Measurements from ENCODE around the gene RAB8B.

RAB8B gene

DNA sequence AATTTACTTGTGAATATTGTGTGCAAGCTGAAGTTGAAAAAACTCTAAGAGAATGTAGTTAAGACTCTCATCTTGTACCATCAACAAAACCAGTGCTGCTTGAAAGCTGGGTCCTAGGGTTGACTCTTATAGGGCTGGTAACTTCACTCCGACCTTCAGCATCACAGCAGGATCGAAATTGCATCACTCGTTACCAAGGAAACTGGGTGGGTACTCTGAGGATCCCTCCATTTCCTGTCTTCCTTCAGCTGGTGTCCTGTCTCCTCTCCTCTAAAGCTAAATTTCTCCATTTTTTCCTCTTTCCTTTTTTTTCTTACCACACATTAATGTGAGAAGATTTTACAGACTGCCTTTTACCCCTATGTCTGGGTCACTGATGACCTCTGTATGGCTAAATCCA is 85.0 kb downstream of the RAB8B start:
- no peak for DNase-seq (ENCODE audit: low read depth in 2 of 2)

- DNase-seq (ENCODE audit: low read depth in 2 of 2), result no peak
Observed at GRCh38 chr15:63276342-63277037, 87.1 kb downstream of the RAB8B start.

GRCh38 chr15:63277038-63277892 is 87.9 kb downstream of the RAB8B start, which contains the start of gene APH1B:
Gene APH1B, plus strand, starts transcription at chr15:63277605. Its CDS starts 19 bp downstream, at chr15:63277624.
- DNase-seq (ENCODE audit: low read depth in 2 of 2), result peak; percentile 35 to 55

DNA sequence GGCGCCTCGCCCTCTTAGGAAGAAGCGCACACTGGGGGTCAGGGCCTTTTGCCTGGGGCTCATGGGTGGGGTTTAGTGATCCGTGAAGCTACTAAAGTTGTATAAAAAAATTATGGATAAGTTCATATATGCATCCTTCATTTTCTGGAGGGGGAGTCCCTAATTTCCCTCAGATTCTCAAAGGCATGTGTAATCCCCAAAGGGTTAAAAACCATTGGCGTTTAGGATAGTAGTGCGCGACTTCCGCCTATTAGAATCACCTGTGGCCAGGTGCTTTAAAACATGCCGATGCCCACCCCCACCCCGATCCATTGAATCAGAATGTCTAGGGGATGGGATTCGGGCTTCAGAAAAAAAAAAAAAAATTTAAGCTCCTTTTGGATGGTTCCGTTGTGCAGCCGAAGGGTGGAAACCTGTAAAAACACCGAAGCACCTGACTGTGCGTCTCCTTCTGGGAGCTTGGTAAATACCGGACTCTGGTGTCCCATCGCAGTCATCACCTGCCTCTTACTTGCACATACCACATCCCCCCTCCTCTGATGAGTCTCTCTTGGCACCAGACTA is 88.6 kb downstream of the RAB8B start:
- DNase-seq (ENCODE audit: low read depth in 2 of 2), result no peak

GRCh38 chr15:63283126-63283525 is 93.7 kb downstream of the RAB8B start:
- no peak for DNase-seq (ENCODE audit: low read depth in 2 of 2)

GRCh38 chr15:63284335-63284734 is 94.9 kb downstream of the RAB8B start:
- DNase-seq (ENCODE audit: low read depth in 2 of 2), result no peak

- DNase-seq (ENCODE audit: low read depth in 2 of 2), result no peak
Observed at GRCh38 chr15:63287109-63287508, 97.7 kb downstream of the RAB8B start.

DNA sequence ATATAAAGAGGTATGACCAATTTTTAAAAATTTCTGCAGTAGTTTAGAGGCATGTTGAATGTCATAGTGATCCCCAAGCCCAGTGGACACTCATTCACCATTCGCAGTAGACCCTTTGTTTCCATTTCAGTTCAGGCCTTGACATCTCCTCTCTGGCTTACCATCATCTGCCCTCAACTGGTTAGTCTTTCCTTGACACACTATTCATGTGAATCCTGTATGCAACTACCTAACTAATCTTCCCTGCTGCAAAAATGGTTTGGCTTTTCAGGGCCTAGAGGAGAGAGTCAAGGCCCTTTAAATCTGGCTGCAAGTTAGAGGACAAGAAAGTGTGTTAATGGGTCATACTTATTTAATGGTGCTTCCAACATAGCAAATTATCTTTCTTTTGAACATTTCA is 98.9 kb downstream of the RAB8B start:
- DNase-seq (ENCODE audit: low read depth in 2 of 2), result no peak

- no peak for DNase-seq (ENCODE audit: low read depth in 2 of 2)
Observed at GRCh38 chr15:63288778-63289378, 99.5 kb downstream of the RAB8B start.

- DNase-seq (ENCODE audit: low read depth in 2 of 2), result no peak
Observed at GRCh38 chr15:63291507-63291906, 102.1 kb downstream of the RAB8B start.

- no peak for DNase-seq (ENCODE audit: low read depth in 2 of 2)
Observed at GRCh38 chr15:63292241-63292640, 102.8 kb downstream of the RAB8B start.

DNA sequence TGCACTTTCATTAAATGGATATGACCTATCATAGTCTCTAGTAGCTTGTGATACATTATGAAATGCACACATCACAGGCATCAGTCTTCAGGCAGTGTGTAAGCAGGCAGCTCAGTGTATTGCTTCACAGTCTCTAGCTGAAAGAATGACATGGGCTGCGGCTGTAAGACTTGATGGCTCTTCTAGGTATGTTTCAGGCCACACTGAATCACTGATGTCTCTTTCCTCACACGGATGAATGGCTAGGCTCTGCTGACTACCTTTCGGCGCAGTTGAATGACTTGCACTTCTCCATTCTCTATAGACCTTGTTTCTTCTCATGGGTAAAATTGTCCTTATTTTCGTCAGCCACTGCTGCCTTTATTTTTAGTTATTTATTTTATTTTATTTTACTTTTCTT is 103.4 kb downstream of the RAB8B start:
- DNase-seq (ENCODE audit: low read depth in 2 of 2), result no peak

GRCh38 chr15:63294359-63294758 is 105.0 kb downstream of the RAB8B start:
- DNase-seq (ENCODE audit: low read depth in 2 of 2), result no peak

- no peak for DNase-seq (ENCODE audit: low read depth in 2 of 2)
Observed at GRCh38 chr15:63295341-63295740, 105.9 kb downstream of the RAB8B start.

- DNase-seq (ENCODE audit: low read depth in 2 of 2), result no peak
Observed at GRCh38 chr15:63296195-63296594, 106.8 kb downstream of the RAB8B start.

GRCh38 chr15:63299943-63300575 is 110.7 kb downstream of the RAB8B start:
- DNase-seq (ENCODE audit: low read depth in 2 of 2), result no peak

- no peak for DNase-seq (ENCODE audit: low read depth in 2 of 2)
Observed at GRCh38 chr15:63301088-63301487, 111.7 kb downstream of the RAB8B start.

DNA sequence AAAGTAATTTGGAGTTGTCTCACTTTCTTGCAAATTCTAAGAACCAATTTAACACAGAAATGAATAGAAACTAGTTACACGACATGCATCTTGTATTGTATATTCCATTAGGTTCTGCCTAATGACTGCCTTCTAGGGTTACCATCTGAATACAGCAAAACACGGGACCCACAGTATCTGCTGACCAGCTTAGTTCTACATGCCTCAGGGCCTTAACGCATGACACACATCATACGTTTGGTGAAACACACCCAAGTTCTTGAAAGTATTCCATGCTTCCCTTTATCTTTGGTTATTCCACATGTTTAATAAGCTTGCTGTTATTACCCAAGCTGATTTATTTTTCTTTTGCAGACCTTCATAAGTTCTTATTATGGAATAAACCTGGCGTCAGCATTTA is 115.9 kb downstream of the RAB8B start:
- no peak for DNase-seq (ENCODE audit: low read depth in 2 of 2)

DNA sequence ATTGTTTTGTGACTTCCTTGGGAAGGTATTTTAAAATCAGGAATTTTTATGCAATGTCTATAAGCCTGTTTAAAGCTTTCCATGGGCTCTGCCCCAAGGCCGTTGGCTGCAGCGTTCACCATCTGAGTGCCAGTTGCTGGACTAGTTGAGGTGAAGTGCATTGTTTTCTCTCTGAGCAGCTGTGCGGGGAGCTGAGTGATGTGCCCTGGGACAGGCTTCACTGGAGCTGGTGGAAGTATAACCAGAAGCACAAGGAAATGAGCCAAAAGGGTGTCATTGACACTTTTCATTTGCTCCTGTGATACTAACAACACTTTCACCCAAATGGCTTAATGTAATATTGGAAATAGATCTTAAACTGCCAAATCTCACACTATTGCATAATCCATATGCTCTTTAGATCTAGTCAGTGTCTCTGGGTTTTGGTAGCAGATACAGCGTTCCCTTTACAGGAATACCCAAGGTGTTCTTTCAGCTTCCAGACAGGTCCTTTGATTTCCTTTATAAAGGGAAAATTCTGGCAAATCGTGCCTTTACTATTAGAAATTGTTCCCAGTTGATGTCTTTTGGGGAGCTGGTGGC is 117.2 kb downstream of the RAB8B start:
- no peak for DNase-seq (ENCODE audit: low read depth in 2 of 2)

DNA sequence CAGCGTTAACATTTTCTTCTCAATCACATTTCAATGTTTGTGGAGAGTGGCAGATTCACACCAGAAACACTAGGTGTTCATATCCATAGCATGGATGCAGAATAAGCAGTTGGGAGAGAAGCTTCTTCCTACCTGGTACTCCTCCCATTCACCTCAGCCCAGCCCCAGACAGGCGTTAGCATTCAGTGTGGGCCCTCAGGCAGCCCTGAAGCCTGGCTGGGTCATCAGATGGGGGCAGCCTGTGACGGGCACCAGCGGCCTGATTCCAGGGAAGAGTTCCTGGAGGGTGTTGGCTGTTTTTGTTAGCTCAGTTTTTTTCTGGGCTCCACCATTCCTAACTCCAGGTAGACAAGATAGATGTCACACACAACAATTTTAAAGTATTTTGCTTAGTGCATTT is 119.1 kb downstream of the RAB8B start:
- no peak for DNase-seq (ENCODE audit: low read depth in 2 of 2)

GRCh38 chr15:63308947-63309346 is 119.5 kb downstream of the RAB8B start:
- DNase-seq (ENCODE audit: low read depth in 2 of 2), result no peak

DNA sequence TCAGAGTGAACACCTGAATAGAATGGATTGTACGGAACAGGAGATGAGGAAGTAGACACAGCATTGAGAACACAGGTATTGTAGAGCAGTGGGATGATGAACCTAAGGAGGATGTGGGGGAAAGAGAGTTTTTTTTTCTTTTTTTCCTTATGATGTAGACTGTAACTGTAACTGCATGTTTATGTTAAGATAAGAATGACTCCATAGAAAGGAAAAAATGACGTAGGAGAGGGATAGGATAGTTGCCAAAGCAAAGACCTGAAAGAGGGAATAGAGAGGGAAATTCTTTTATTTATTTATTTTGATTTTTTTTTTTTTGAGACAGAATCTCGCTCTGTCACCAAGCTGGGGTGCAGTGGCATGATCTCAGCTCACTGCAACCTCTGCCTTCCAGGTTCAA is 121.2 kb downstream of the RAB8B start:
- DNase-seq (ENCODE audit: low read depth in 2 of 2), result no peak

Data from stimulated activated CD4-positive, alpha-beta T cell treated with anti-CD3 and anti-CD28 coated beads, Interleukin-15, amount 100 ng/mL, for 48 hours (primary cell).